Neuronal stem cell (in vitro differentiated cells): ENCODE data around the gene TGM6.

Source experiments
- DNase-seq: peaks from one replicate; pipeline ENCODE4 v3.0.0-alpha.2; 2013; ENCODE audit warnings: low spot score
- H2AFZ ChIP-seq: one replicate; pipeline ENCODE4 v1.6.1; 2013; ENCODE audit warnings: mild to moderate bottlenecking, low read length, inconsistent platforms
- H2AK5ac ChIP-seq: 2 replicates; pipeline ENCODE4 v1.6.1; 2013; ENCODE audit warnings: low read depth, mild to moderate bottlenecking, inconsistent platforms, low read length, moderate library complexity, mixed read lengths
- H2BK120ac ChIP-seq: 2 replicates; pipeline ENCODE4 v1.6.1; 2013; ENCODE audit warnings: low read depth, mild to moderate bottlenecking, inconsistent platforms, low read length, moderate library complexity, mixed read lengths
- H2BK12ac ChIP-seq: one replicate; pipeline ENCODE4 v1.6.1; 2013; ENCODE audit warnings: low read length, inconsistent platforms
- H2BK15ac ChIP-seq: 2 replicates; pipeline ENCODE4 v1.6.1; 2013; ENCODE audit warnings: mild to moderate bottlenecking, low read length, inconsistent platforms, mixed read lengths
- H2BK5ac ChIP-seq: one replicate; pipeline ENCODE4 v1.6.1; 2013; ENCODE audit warnings: inconsistent platforms, mild to moderate bottlenecking, low read length, moderate library complexity
- H3K14ac ChIP-seq: one replicate; pipeline ENCODE4 v1.6.1; 2013; ENCODE audit warnings: low read length, inconsistent platforms
- H3K18ac ChIP-seq: 2 replicates; pipeline ENCODE4 v1.6.1; 2013; ENCODE audit warnings: low read length, inconsistent platforms
- H3K23ac ChIP-seq: 2 replicates; pipeline ENCODE4 v1.6.1; 2013; ENCODE audit warnings: low read depth, mild to moderate bottlenecking, mixed read lengths, low read length, inconsistent platforms; ENCODE audit not compliant: poor library complexity
- H3K27ac ChIP-seq: replicated peaks from 3 replicates; pipeline ENCODE4 v1.5.1; 2013; ENCODE audit warnings: low read length, inconsistent platforms
- H3K27me3 ChIP-seq, 3 experiments: 2 replicates each; pipeline ENCODE4 v1.6.1; 2013; ENCODE audit warnings: low read length in 3 of 3, mild to moderate bottlenecking in 2 of 3, inconsistent platforms in 1 of 3, low read depth in 1 of 3, mixed read lengths in 1 of 3, moderate library complexity in 1 of 3; ENCODE audit not compliant: control insufficient read depth in 3 of 3, insufficient read depth in 3 of 3
- H3K36me3 ChIP-seq, 2 donors: replicated peaks in 1 of 2; 2 replicates each; pipeline ENCODE4 v1.6.1; 2013; ENCODE audit warnings: low read length in 2 of 2; ENCODE audit not compliant: control insufficient read depth in 2 of 2, insufficient read depth in 2 of 2
- H3K4ac ChIP-seq: 2 replicates; pipeline ENCODE4 v1.6.1; 2013; ENCODE audit warnings: inconsistent platforms, mild to moderate bottlenecking, low read length, moderate library complexity
- H3K4me1 ChIP-seq, 2 donors: 1 replicate in 1 of 2; 2 replicates in 1 of 2; pipeline ENCODE4 v1.6.1; 2013; ENCODE audit warnings: low read length in 2 of 2, low read depth in 1 of 2; ENCODE audit not compliant: control insufficient read depth in 2 of 2, insufficient read depth in 1 of 2
- H3K4me2 ChIP-seq: one replicate; pipeline ENCODE4 v1.6.1; 2013; ENCODE audit warnings: mild to moderate bottlenecking, low read length, inconsistent platforms; ENCODE audit not compliant: insufficient read depth, poor library complexity, severe bottlenecking
- H3K4me3 ChIP-seq, 2 donors: 2 replicates each; pipeline ENCODE4 v1.5.1; 2013; ENCODE audit warnings: low read length in 2 of 2, mild to moderate bottlenecking in 2 of 2, inconsistent platforms in 1 of 2, moderate library complexity in 1 of 2
- H3K79me1 ChIP-seq: one replicate; pipeline ENCODE4 v1.6.1; 2013; ENCODE audit warnings: low read depth, mild to moderate bottlenecking, inconsistent platforms, low read length, moderate library complexity
- H3K9ac ChIP-seq: one replicate; pipeline ENCODE4 v1.6.1; 2013; ENCODE audit warnings: mild to moderate bottlenecking, low read depth, low read length, inconsistent platforms; ENCODE audit not compliant: poor library complexity
- H3K9me3 ChIP-seq, 2 donors: replicated peaks in 1 of 2; 2 replicates each; pipeline versions ENCODE3 to v1.6.1; 2013; ENCODE audit warnings: low read length in 2 of 2, mild to moderate bottlenecking in 2 of 2, inconsistent platforms in 1 of 2, low read depth in 1 of 2, mixed read lengths in 1 of 2, moderate library complexity in 1 of 2; ENCODE audit not compliant: control insufficient read depth in 2 of 2, insufficient read depth in 1 of 2
- H4K8ac ChIP-seq: one replicate; pipeline ENCODE4 v1.6.1; 2013; ENCODE audit warnings: low read depth, mild to moderate bottlenecking, inconsistent platforms, low read length, moderate library complexity
- H4K91ac ChIP-seq: one replicate; pipeline ENCODE4 v1.6.1; 2013; ENCODE audit warnings: low read length, low read depth, mild to moderate bottlenecking, inconsistent platforms; ENCODE audit not compliant: poor library complexity
- WGBS, 2 donors: extraction: QIAGEN DNeasy Blood & Tissue Kit; methylation state at CpG; one replicate each; pipeline ENCODE4 v1.1.7; 2013; ENCODE audit warnings: missing lambda C conversion rate in 2 of 2, mixed read lengths in 1 of 2; ENCODE audit not compliant: insufficient read length in 2 of 2, insufficient replicate concordance in 1 of 2; ENCODE audit errors: extremely low coverage in 2 of 2; 5-methylcytosine and 5-hydroxymethylcytosine counted together

TGM6 gene

GRCh38 chr20:2451939-2452732 is 71.4 kb downstream of the TGM6 start:
- peaks cover 0 to 2% (median 0%) of the 10 kb centered on the region in 3 experiments for H3K27me3 ChIP-seq
- no peak overlapping the region for H3K4me2 ChIP-seq
- H3K36me3 ChIP-seq, result peaks cover 0 to under 1% of the 10 kb centered on the region in 2 donors
- no peak overlapping the region for H3K4ac ChIP-seq
- no peak overlapping the region for H2BK5ac ChIP-seq
- H3K23ac ChIP-seq, result no peak overlapping the region
- H4K8ac ChIP-seq, result no peak overlapping the region
- no peak overlapping the region for H3K18ac ChIP-seq
- no peak overlapping the region for H2AK5ac ChIP-seq
- no peak overlapping the region for H3K14ac ChIP-seq
- no peaks in the 10 kb centered on the region for H3K4me1 ChIP-seq
- no CpG with 5 or more reads among the region's 8 CpGs for WGBS, 2 donors
- H3K4me3 ChIP-seq, result peak overlapping the region in 1 of 2 donors; percentile 68
- no peaks in the 10 kb centered on the region for H3K9me3 ChIP-seq
- no peak overlapping the region for H2BK12ac ChIP-seq
- no peak overlapping the region for H3K9ac ChIP-seq
- no peak overlapping the region for H2BK15ac ChIP-seq
- H2AFZ ChIP-seq, result no peak overlapping the region
- no peak overlapping the region for H3K27ac ChIP-seq
- no peaks in the 10 kb centered on the region for H3K79me1 ChIP-seq
- no peak overlapping the region for H2BK120ac ChIP-seq
- peak; percentile 78 for DNase-seq
- no peak overlapping the region for H4K91ac ChIP-seq

DNA sequence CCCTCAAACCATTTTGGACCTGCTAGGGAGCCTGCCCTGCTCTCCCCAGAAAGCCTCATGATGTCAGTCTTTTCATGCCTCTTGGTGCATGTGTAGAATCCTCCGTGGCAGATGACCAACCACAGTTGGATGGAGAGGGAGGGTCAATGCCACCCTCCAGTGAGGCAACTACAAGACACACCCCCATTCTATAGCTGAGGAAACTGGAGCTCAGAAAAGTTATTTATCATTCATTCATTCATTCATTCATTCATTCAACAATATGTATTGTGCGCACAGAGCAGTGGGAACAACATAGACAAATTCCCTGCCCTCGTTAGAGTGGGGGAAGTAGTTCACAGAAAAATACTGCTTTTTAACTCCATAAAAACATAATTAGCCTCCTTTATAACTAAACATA is 73.1 kb downstream of the TGM6 start:
- H3K36me3 ChIP-seq, result peaks cover under 1 to 17% of the 10 kb centered on the region in 2 donors
- H2BK5ac ChIP-seq, result no peak overlapping the region
- H4K8ac ChIP-seq, result no peak overlapping the region
- no peak overlapping the region for H3K18ac ChIP-seq
- no peak overlapping the region for H3K23ac ChIP-seq
- H3K4me2 ChIP-seq, result no peak overlapping the region
- no peak overlapping the region for H3K4ac ChIP-seq
- H2BK120ac ChIP-seq, result no peak overlapping the region
- H2AFZ ChIP-seq, result no peak overlapping the region
- no CpG with 5 or more reads among the region's 3 CpGs for WGBS, 2 donors
- no peak overlapping the region for H2BK12ac ChIP-seq
- H3K9me3 ChIP-seq, result no peaks in the 10 kb centered on the region
- no peak overlapping the region for H4K91ac ChIP-seq
- no peak overlapping the region for H2AK5ac ChIP-seq
- peaks cover 0 to 2% (median 0%) of the 10 kb centered on the region in 3 experiments for H3K27me3 ChIP-seq
- H2BK15ac ChIP-seq, result no peak overlapping the region
- H3K14ac ChIP-seq, result no peak overlapping the region
- H3K4me1 ChIP-seq, result no peaks in the 10 kb centered on the region
- H3K27ac ChIP-seq, result no peak overlapping the region
- DNase-seq, result no peak
- H3K9ac ChIP-seq, result no peak overlapping the region
- no peaks in the 10 kb centered on the region for H3K79me1 ChIP-seq
- H3K4me3 ChIP-seq, result no peak overlapping the region

GRCh38 chr20:2455771-2456497 is 75.2 kb downstream of the TGM6 start:
- H4K91ac ChIP-seq, result no peak overlapping the region
- no peak overlapping the region for H3K4ac ChIP-seq
- no peak for DNase-seq
- H3K4me3 ChIP-seq, result no peak overlapping the region
- H3K18ac ChIP-seq, result no peak overlapping the region
- no peak overlapping the region for H2BK12ac ChIP-seq
- no peak overlapping the region for H3K4me2 ChIP-seq
- no peaks in the 10 kb centered on the region for H3K4me1 ChIP-seq
- no peaks in the 10 kb centered on the region for H3K9me3 ChIP-seq
- peaks cover 0 to 2% (median 0%) of the 10 kb centered on the region in 3 experiments for H3K27me3 ChIP-seq
- WGBS, 2 donors, result 100% methylated on average over 1 of the region's 2 CpGs; no CpG with 5 or more reads in 1 of the 2 donors
- no peak overlapping the region for H3K27ac ChIP-seq
- H4K8ac ChIP-seq, result no peak overlapping the region
- no peak overlapping the region for H3K9ac ChIP-seq
- H2BK120ac ChIP-seq, result no peak overlapping the region
- H3K79me1 ChIP-seq, result no peaks in the 10 kb centered on the region
- H3K23ac ChIP-seq, result no peak overlapping the region
- no peak overlapping the region for H2AFZ ChIP-seq
- H2BK15ac ChIP-seq, result no peak overlapping the region
- no peak overlapping the region for H3K14ac ChIP-seq
- H2AK5ac ChIP-seq, result no peak overlapping the region
- H3K36me3 ChIP-seq, result peaks cover 6 to 38% of the 10 kb centered on the region in 2 donors
- H2BK5ac ChIP-seq, result no peak overlapping the region

DNA sequence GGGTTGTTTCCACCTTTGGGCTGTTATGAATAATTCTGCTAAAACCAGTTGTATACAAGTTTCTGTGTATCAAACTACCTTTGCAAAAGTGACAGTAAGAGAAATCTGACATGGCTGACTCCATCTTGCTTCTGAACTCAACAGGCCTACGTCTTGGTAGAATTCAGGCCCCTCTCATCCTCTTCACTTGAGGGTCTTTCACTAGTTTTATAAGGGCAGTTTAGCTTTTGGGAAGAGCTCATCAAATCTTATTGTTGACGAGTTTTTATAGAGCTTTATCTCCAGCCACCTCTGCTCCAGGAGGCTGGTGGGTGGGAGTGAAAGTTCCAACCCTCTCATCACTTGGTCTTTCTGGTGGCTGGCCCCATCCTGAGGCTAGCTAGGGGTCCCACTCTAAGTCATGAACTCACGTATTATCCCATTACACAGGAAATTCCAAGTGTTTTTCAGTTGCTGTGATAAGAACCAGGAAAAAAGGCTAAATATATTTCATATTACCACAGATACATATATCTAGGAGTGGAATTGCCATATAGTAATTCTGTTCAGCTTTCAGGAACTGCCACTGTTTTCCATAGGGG is 78.3 kb downstream of the TGM6 start:
- Histone ChIP-seq H3K27me3 (no peaks in the 10 kb centered on the region), H2BK5ac (no peak overlapping the region), H3K4ac (no peak overlapping the region), H3K23ac (no peak overlapping the region), H3K9me3 (no peaks in the 10 kb centered on the region), H2AFZ (no peak overlapping the region), H3K4me2 (no peak overlapping the region), H2BK120ac (no peak overlapping the region), H4K91ac (no peak overlapping the region), H2BK15ac (no peak overlapping the region), H2BK12ac (no peak overlapping the region), H2AK5ac (no peak overlapping the region), H3K79me1 (peaks cover 3% of the 10 kb centered on the region), H3K4me1 (no peaks in the 10 kb centered on the region), H3K14ac (no peak overlapping the region), H3K9ac (no peak overlapping the region), H3K27ac (no peak overlapping the region), H3K18ac (no peak overlapping the region), H3K4me3 (no peak overlapping the region), H4K8ac (no peak overlapping the region), H3K36me3 (peaks cover 32 to 69% of the 10 kb centered on the region in 2 donors)
- no CpG with 5 or more reads among the region's 3 CpGs for WGBS, 2 donors
- no peak for DNase-seq
